ENCODE data around the gene C4orf50.

C4orf50 gene

GRCh38 chr4:5970381-5971077, 47.7 kb downstream of the C4orf50 start:
- no peak for DNase-seq

DNA sequence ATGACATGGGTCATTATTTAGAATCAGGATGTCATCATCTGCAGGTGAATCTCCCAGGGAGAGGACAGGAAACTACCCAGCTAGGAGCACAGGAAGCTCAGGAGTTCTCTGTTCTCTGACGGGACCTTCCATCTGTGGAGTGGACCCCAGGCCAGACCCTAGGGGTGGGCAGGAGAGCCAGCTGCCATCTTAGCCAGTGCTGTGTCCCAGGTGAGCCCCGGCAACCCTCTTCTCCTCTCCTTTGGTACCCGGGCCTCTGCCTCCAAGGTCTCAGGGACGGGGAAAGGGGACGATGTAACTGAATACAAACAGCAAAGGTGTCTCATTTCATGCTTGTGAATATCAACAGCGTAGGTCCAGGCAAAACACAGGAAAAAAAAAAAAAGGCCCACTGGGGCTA, 48.5 kb downstream of the C4orf50 start:
- no peak for DNase-seq

GRCh38 chr4:5969336-5969735, 48.9 kb downstream of the C4orf50 start:
- DNase-seq, result no peak

GRCh38 chr4:5968246-5968645, 50.0 kb downstream of the C4orf50 start:
- no peak for DNase-seq

- DNase-seq, result no peak
Measured at GRCh38 chr4:5967783-5968182, 50.4 kb downstream of the C4orf50 start.

DNA sequence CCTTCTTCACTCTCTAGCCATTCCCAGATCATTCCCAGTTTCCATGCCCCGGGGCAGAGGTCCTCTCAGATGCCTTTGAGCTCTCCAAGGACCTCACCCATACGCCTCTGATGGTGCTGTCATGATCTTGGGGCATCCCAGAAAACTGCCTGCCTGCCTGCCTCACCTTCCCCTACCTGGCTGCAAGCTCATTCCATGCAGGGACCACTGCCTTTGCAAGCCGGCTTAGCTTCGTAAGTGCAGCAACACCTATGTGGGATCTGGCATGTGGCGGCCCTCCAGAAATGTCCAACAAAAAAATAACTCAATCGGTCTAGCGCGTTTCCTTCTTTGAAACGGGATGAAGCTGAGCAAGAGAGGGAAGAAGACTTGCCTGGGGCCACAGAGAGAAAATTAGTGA, 53.0 kb downstream of the C4orf50 start:
- DNase-seq, result no peak

DNA sequence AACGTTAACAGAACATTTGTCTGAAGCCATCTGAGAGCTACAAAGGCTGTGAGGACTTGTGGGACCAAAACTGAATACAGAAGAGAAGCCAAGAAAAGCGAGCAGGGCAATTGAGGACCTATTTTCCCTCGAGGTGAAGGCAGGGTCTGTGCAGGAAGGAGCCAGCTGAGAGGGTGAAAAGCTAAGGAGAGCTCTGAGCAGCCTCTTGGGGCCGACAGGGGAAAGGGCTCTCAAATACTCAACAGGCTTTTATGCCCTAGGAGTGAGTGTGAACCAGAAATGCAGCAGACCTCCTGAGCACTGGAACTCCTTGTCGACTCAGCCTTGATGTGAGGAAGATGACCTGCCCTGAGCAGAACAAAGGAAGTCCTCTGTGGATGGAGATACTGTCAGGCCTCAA, 54.2 kb downstream of the C4orf50 start:
- DNase-seq, result no peak

DNA sequence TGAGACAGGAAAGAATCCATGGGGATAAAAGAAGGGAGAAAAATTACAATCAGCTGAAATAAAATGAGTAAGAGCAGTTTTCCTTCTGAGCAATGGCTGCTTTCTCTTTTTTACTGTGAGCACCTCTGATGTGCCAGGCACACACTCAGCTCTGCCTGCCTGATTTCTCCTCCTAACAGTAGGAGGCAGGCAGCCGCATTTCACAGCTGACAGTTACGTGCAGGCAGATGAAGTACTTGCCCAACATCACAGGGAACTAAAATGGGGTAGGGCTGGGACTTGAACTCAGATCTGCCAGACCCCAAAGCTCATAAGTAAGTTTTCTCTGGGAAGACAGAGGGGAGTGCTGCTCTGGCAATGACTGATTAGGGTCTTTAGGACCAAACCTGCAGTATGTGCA, 54.6 kb downstream of the C4orf50 start:
- peak in 1 of 56 donors; percentile 23 for DNase-seq

DNA sequence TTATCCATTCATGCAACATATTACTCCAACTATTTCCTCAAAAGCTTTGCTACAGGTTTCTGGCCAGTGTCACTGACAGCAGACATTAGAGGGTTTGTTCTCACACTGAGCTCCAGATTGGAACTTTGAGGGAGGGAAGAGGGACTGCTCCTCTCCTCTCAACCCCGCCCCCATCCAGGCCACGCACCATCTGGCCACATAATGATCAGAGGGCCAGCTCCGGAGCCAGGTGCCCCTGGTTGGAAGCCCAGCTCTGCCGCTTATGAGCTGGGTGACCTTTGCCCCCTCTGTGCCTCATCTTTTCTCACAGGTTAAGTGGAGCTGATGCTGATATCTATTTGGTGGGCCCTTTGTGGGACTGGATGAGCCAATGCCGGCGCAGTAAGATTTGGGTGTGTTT, 55.8 kb downstream of the C4orf50 start:
- DNase-seq, result no peak

- DNase-seq, result no peak
Measured at GRCh38 chr4:5960252-5960880, 57.9 kb downstream of the C4orf50 start.

DNA sequence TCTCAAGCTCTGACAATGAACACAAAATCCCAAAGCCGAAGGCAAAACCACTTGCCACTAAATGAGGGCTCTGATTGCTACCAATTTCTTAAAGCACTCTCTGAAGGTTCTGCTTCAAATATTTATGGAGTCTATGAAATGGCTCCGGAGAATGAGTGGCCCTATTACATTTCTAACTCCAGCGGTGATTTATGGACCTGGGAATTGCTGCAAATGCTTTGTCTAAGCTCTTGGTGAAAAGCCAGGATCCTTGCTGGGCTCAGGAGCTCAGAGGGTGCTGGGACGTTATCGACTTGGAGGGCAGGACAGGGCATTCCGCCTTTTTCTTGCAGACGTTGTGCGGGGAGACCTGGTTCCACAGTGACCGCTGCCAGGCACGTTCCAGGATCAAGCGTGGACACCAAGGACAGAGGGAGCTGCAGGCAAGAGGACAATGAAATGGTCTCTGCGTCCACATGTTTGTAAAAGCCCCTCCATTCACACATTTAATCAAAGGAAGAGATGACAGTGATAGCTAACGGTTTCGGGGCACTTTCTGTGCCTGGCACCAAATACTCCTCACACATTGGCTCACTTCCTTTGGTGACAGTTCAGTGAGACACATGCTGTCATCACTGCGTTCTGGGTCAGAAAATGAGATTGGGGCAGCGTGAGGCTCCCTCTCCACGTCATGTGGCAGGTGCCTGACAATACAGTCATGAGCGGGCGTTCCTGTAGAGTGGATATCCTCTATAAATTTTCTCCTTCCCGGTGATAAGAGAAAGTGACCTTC, 58.8 kb downstream of the C4orf50 start:
- DNase-seq, result no peak

DNA sequence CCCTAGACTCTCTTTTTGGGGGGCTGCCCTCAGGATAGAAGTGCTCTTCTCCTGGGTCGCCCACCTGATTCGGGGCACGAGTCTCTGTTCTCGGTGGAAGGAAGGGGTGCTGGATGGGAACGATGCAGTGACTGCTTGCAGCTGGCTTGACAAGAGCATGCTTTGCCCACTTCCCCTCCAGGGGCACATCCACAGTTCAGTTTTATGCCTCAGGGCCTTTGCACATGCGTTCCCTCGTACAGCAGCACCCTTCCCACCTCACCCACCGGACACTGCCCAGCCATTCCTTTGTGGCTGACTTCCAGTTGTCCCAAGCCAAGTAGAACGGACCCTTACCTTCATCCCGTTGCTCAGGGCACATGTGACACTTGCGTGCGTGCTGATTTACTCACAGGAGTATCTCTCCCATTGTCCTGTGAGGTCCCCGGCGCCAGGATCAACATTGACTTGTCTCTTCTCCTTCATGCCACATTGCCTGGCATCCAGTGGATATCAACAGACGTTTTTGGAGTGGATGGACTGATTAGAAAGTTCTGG, 60.0 kb downstream of the C4orf50 start:
- DNase-seq, result no peak

DNA sequence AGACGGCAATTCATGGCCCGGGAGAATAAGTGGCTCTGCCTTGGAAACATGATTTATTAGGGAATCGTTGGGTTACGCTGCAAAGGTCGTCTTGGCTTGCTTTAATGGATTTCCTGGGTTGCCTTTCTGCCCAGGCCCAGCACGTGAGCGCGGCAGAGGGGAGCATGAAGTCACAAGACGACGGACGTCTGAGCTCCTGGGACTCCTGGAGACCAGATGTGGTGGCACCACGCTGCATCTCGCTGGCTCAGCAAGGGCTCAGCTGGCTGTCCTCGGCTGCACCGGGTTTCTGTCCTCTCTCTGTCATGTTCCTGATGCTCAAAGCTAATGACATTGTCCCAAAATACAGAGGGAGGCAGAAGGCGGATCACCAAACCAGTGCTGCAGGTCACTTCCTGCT, 61.2 kb downstream of the C4orf50 start:
- DNase-seq, result no peak

DNA sequence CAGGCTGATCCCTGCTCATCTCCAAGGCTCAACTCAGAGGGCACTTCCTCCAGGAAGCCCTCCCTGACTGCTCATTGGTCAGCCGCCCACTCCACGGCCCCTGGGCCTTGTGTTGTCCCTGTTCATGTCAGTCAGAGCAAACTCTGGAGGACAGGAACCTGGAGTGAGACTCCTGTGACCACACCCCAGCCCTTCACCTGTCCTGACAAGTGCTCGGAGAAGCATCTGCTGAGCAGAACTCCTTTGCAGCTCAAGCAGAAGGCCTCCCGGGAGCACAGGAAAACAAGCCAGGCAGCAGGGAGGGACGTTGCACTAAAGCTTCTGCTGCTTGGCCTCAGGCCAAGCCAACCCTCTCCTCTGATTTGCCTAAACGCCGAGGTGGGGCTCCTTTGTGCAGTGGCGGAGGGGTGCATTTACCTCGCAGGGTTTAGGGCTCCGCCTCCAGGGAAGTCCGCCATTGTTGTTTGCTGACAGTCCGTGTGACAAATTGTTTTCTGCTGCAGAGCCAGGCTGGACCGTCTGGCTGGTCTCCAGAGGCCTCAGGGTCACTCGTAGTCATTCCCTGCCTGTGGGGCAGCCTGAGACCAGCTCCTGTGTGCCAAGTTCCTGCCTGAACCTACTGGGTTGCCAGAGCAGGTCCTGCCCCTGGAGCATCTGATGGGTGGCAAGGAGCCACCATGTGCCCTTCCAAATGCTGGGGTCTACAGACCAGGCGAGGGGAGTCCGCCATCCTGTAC, 61.8 kb downstream of the C4orf50 start:
- peak in 3 of 56 donors; percentile 4 to 47 (median 10) for DNase-seq

DNA sequence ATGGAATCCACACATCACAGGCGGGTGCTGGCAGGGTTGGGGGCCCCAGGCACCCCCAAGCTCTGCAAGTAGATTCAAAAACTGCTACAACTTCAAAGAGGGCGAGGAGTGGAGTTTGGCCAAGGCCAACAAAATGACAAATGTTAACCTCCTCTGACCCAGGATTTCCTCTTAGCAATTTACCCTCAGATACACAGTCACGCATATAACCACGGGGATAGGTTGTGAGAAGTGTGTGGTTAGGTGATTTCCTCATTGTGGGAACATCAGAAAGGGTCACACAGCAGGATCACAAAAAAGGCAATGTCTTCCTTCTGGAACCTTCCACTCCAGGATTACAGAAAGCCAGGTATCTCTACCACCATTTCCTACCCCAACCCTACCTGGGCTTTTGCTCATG, 62.4 kb downstream of the C4orf50 start:
- no peak for DNase-seq

- no peak for DNase-seq
Measured at GRCh38 chr4:5955201-5955821, 62.9 kb downstream of the C4orf50 start.

DNA sequence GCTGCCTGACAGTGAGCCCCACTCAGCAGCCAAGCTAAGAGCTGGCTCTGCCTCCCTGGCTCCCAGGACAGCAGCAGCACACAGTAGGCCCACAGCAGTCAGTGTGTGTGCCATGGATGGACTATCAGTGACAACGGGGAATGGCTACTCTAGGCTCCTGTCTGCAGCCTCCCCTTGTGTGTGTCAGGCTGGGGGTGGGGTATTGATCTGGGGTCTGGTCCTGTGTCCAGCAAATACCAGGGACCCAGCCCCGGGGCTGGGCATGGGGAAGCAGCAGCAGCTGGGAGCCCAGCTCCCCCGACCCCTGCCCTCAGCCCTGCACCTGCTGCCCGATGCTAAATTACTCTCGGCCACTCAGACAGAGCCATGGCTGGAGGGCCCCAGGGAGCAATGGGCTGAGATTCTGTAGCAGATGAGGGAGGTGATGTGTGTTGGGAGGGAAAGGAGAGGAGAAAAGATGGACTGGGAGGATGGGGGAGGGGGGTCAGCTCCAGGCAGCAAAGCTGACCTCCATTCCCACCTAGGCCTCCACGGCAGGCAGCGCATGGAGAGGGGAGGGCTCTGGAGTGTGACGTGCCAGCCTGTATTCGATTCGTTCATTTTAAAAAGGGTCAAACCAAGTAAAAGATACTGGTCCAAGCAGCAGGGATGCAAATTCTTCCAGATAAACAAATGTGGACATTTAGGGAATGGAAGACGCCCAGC, 64.0 kb downstream of the C4orf50 start:
- DNase-seq, result no peak

GRCh38 chr4:5952975-5953951, 65.0 kb downstream of the C4orf50 start:
- DNase-seq, result no peak

DNA sequence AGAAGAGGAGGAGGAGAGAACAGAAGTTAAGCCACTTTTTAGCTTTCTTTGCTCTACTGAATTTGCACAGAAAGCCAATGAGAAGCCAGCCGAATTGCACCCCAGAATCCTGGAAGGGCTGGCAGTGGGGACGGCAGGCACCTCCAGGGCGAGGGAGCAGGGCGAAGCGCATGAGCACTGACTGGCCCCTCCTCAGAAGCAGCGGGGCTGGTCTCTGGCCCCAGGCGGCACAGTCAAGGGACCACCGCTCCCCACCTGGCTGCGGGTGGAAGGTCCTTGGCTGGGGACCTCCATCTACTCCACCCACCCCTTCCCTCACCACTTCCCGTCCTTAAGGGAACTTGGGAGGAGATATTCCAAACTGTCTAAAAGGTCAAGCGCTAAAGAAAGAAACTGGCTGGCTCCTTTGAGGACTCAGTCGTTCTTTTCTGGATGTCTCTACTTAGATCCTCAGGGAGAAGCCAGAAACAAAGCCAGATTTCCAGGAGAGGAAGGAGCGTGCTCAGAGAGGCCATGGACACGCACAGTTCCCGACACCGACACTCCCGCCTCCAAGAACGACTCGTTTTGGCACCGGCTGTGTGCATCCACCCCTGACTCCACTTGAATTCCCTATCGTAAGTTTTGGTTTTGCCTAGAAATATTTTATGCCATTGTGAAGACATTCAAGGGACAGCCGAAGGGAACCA, 65.8 kb downstream of the C4orf50 start:
- DNase-seq, result no peak
